PC-3 (cell line): ENCODE measurements around the gene ISYNA1.

Source experiments
- CTCF ChIP-seq: fragments of 300-600 bp; sonication (generic); conservative IDR thresholded peaks from 2 replicates; pipeline ENCODE4 v1.5.1; 2017; ENCODE audit warnings: antibody characterized with exemption, low read depth, mild to moderate bottlenecking, low read length
- EZH2 ChIP-seq: fragments of 300-600 bp; sonication (generic); IDR thresholded peaks from one replicate; pipeline ENCODE4 v1.6.1; 2017; ENCODE audit warnings: antibody characterized with exemption, mild to moderate bottlenecking, low read length; ENCODE audit not compliant: unreplicated experiment
- EZH2phosphoT487 ChIP-seq: fragments of 300-600 bp; sonication (generic); IDR thresholded peaks from 2 replicates; pipeline ENCODE4 v1.6.1; 2018; ENCODE audit warnings: mild to moderate bottlenecking, antibody characterized with exemption, low read length, borderline replicate concordance

- TF ChIP-seq CTCF (no peak), EZH2 (no peak), EZH2phosphoT487 (no peak)
Observed at GRCh38 chr19:18427743-18428113, 10.2 kb downstream of the ISYNA1 start.
